Measurements from ENCODE around the gene KIFBP.

DNA sequence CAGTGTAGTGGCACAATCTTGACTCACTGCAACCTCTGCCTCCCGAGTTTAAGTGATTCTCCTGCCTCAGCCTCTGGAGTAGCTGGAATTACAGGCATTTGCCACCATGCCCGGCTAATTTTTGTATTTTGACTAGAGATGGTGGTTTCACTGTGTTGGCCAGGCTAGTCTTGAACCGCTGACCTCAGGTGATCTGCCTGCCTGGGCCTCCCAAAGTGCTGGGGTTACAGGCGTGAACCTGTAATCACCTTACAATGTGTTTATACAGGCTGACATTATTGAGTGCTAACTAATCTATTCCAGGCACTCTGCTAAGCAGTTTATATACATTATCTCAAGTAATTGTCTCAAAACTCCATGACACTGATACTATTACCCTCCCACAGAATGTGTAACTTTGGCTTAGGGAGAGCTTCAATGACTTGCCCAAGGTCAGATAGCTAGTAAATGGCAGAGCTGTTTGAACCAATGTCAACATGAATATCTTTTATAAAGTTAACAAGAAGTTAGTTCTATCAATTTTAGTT is 36.8 kb downstream of the KIFBP start:
- no peak for TF ChIP-seq RAD21 (IDR thresholded peaks at IDR 0.05; ENCODE audit: low read length)
- TF ChIP-seq, protein P1, sequence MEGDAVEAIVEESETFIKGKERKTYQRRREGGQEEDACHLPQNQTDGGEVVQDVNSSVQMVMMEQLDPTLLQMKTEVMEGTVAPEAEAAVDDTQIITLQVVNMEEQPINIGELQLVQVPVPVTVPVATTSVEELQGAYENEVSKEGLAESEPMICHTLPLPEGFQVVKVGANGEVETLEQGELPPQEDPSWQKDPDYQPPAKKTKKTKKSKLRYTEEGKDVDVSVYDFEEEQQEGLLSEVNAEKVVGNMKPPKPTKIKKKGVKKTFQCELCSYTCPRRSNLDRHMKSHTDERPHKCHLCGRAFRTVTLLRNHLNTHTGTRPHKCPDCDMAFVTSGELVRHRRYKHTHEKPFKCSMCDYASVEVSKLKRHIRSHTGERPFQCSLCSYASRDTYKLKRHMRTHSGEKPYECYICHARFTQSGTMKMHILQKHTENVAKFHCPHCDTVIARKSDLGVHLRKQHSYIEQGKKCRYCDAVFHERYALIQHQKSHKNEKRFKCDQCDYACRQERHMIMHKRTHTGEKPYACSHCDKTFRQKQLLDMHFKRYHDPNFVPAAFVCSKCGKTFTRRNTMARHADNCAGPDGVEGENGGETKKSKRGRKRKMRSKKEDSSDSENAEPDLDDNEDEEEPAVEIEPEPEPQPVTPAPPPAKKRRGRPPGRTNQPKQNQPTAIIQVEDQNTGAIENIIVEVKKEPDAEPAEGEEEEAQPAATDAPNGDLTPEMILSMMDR (IDR thresholded peaks at IDR 0.05) = no peak
- no peak for TF ChIP-seq ELF1 (IDR thresholded peaks at IDR 0.05)
- no peak for TF ChIP-seq JUND (IDR thresholded peaks at IDR 0.05)
- TF ChIP-seq POLR2AphosphoS5 (IDR thresholded peaks at IDR 0.05; ENCODE audit: low read depth, low read length) = no peak
- no peak for TF ChIP-seq FOXJ3 (CRISPR knock-in tag; IDR thresholded peaks at IDR 0.05)
- TF ChIP-seq EZH2phosphoT487 (IDR thresholded peaks at IDR 0.05; ENCODE audit: borderline replicate concordance, low read depth) = no peak
- TF ChIP-seq GABPA (IDR thresholded peaks at IDR 0.05; ENCODE audit: low read depth) = no peak
- TF ChIP-seq MXI1 (IDR thresholded peaks at IDR 0.05; ENCODE audit: low read depth, low read length) = no peak
- TF ChIP-seq, protein P2, sequence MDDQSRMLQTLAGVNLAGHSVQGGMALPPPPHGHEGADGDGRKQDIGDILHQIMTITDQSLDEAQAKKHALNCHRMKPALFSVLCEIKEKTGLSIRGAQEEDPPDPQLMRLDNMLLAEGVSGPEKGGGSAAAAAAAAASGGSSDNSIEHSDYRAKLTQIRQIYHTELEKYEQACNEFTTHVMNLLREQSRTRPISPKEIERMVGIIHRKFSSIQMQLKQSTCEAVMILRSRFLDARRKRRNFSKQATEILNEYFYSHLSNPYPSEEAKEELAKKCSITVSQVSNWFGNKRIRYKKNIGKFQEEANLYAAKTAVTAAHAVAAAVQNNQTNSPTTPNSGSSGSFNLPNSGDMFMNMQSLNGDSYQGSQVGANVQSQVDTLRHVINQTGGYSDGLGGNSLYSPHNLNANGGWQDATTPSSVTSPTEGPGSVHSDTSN (IDR thresholded peaks at IDR 0.05) = no peak
- TF ChIP-seq RCOR1 (IDR thresholded peaks at IDR 0.05; ENCODE audit: low read length) = no peak
- TF ChIP-seq NRF1 (IDR thresholded peaks at IDR 0.05; ENCODE audit: low read depth, low read length) = no peak
